Caco-2 (cell line): Measurements from ENCODE around the gene TDP2. TPM values are rescaled to one million over a fixed set of nuclear protein-coding genes. Genes with fewer than 3 reads are reported as not detected.

Experiments
- BruUV-seq: library from RNA; stranded (reverse); fragments of 400-500 nt; replicated peaks from 2 replicates; lab custom pipeline; 2021; lab: Mats Ljungman, UMichigan
- CTCF ChIA-PET: fragments of 300-600 bp; sonication (Branson Sonifier 250); formaldehyde crosslinking; loops from one replicate; lab custom pipeline; 2022; ENCODE audit warnings: antibody characterized with exemption; lab: Charles Lee
- POLR2A ChIA-PET: fragments of 300-600 bp; sonication (Branson Sonifier 250); formaldehyde crosslinking; loops from one replicate; lab custom pipeline; 2022; ENCODE audit warnings: antibody characterized with exemption; lab: Charles Lee
- DNase-seq, 2 experiments: peaks; one replicate each; pipeline versions ENCODE4 v3.0.0 to v3.0.0-alpha.2; 2020 to 2022
- H3K27me3 ChIP-seq: replicated peaks from 2 replicates; pipeline ENCODE4 v1.6.0; 2011; ENCODE audit warnings: low read length; ENCODE audit not compliant: control insufficient read depth, insufficient read depth
- H3K36me3 ChIP-seq: 2 replicates; pipeline ENCODE4 v1.5.1; 2011; ENCODE audit warnings: low read length; ENCODE audit not compliant: control insufficient read depth, insufficient read depth
- H3K4me1 ChIP-seq: fragments of 250-450 bp; sonication (Bioruptor Pico); 2 replicates; pipeline ENCODE4 v1.5.1; 2020; ENCODE audit warnings: mild to moderate bottlenecking
- H3K4me3 ChIP-seq: 2 replicates; pipeline ENCODE4 v1.5.1; 2011; ENCODE audit warnings: low read depth, mild to moderate bottlenecking, control low read depth, low read length
- H3K9me3 ChIP-seq: fragments of 250-450 bp; sonication (Bioruptor Pico); 2 replicates; pipeline ENCODE4 v1.5.1; 2020; ENCODE audit warnings: mild to moderate bottlenecking, moderate library complexity
- H3K27ac Mint-ChIP-seq: one replicate; pipeline ENCODE4 v1.8.0; 2022; ENCODE audit warnings: mixed read lengths; ENCODE audit not compliant: unreplicated experiment
- H3K27me3 Mint-ChIP-seq: one replicate; pipeline ENCODE4 v1.8.0; 2022; ENCODE audit warnings: mixed read lengths; ENCODE audit not compliant: insufficient read depth, unreplicated experiment
- H3K36me3 Mint-ChIP-seq: one replicate; pipeline ENCODE4 v1.8.0; 2022; ENCODE audit warnings: mild to moderate bottlenecking, mixed read lengths; ENCODE audit not compliant: insufficient read depth, unreplicated experiment
- H3K4me1 Mint-ChIP-seq: one replicate; pipeline ENCODE4 v1.8.0; 2022; ENCODE audit warnings: low read depth, mixed read lengths; ENCODE audit not compliant: unreplicated experiment
- H3K4me3 Mint-ChIP-seq: one replicate; pipeline ENCODE4 v1.8.0; 2022; ENCODE audit warnings: mild to moderate bottlenecking, moderate library complexity, mixed read lengths; ENCODE audit not compliant: unreplicated experiment
- H3K9me3 Mint-ChIP-seq: one replicate; pipeline ENCODE4 v1.8.0; 2022; ENCODE audit warnings: mixed read lengths; ENCODE audit not compliant: unreplicated experiment
- CTCF ChIP-seq, 2 experiments: fragments of 200-600 bp in 1 of 2; IDR thresholded peaks; 1 replicate in 1 of 2; 2 replicates in 1 of 2; pipeline versions ENCODE4 v1.5.1 to v1.8.0; 2011 to 2022; ENCODE audit warnings: antibody characterized with exemption in 1 of 2, control low read depth in 1 of 2, inconsistent platforms in 1 of 2, low read depth in 1 of 2, low read length in 1 of 2, mild to moderate bottlenecking in 1 of 2, moderate library complexity in 1 of 2; ENCODE audit not compliant: insufficient read depth in 1 of 2, severe bottlenecking in 1 of 2, unreplicated experiment in 1 of 2
- intact Hi-C: fragments of 100-400 bp; cut with micrococcal nuclease; formaldehyde crosslinking; loops from one replicate; pipeline ENCODE4 v1.10.0; 2022; ENCODE audit not compliant: unreplicated experiment
- total RNA-seq: library from RNA; stranded (reverse); gene quantifications from 2 replicates; pipeline ENCODE4 v1.2.3, GENCODE V29; 2022

TDP2 gene
- total RNA-seq, 1 experiment from 2014 or later, result 46.7 TPM

DNA sequence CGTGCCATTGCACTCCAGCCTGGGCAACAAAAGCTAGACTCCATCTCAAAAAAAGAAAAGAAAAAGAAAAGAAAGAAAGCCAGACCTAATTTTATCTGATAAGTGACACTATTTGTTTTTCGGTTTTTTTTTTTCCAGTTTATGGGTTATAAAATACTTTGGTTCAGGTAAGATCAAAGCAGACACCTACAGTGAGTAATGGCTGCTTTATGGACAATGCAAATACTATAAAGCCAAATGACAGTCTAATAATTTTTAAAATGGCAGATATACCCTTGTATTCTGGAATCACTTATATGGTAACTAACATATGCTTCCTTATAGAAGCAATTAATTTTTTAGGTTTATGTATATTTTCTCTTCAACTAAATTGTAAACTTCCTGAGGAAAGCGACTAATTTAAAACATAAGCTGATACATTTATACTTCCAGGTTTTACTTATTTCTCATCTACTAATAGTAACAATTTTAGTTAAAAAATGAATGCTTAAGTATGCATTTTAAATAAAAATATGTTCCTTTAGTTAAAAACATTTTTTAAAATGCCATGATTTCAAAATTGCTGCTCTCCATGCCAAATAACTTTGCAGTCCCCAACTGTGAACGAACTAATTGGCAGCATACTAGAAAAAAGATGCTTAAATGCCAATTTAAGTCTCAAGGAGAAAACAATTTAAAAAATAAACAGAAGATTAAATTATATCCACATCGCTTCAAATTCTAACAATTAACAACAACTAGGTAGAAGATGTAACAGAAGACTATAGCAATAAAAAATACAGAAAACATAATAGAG is 59.2 kb downstream of the TDP2 start:
- Mint-ChIP-seq H3K27ac (no peak overlapping the region), H3K4me3 (no peak overlapping the region), H3K36me3 (no peaks in the 10 kb centered on the region), H3K9me3 (no peaks in the 10 kb centered on the region), H3K27me3 (no peaks in the 10 kb centered on the region), H3K4me1 (no peaks in the 10 kb centered on the region)
- no peak for DNase-seq
- Histone ChIP-seq H3K4me1 (no peaks in the 10 kb centered on the region), H3K27me3 (no peaks in the 10 kb centered on the region), H3K4me3 (no peak overlapping the region), H3K9me3 (no peaks in the 10 kb centered on the region), H3K36me3 (no peaks in the 10 kb centered on the region)
- ChIA-PET CTCF (no interaction called here), POLR2A (interaction anchor here (0.8 kb wide), 1 partner anchor 44 kb away, joined by 3 read pairs; no protein-coding TSS in a partner anchor)
- TF ChIP-seq CTCF (IDR thresholded peaks at IDR 0.05; ENCODE audit: insufficient read depth in 1 of 2, low read depth in 1 of 2, low read length in 1 of 2, severe bottlenecking in 1 of 2, unreplicated experiment in 1 of 2), result no peak
- BruUV-seq, result no TSS peak
- intact Hi-C loops, result no loop called here

GRCh38 chr6:24606200-24606930 is 60.3 kb downstream of the TDP2 start:
- CTCF ChIA-PET, result no interaction called here
- H3K36me3 Mint-ChIP-seq, result no peaks in the 10 kb centered on the region

More at GRCh38 chr6:24606200-24606930, 60.3 kb downstream of the TDP2 start:
- Mint-ChIP-seq H3K9me3 (no peaks in the 10 kb centered on the region), H3K27ac (no peak overlapping the region), H3K4me3 (no peak overlapping the region), H3K27me3 (no peaks in the 10 kb centered on the region), H3K4me1 (no peaks in the 10 kb centered on the region)
- DNase-seq, result no peak
- no peaks in the 10 kb centered on the region for H3K27me3 ChIP-seq
- no peaks in the 10 kb centered on the region for H3K9me3 ChIP-seq
- H3K36me3 ChIP-seq, result no peaks in the 10 kb centered on the region
- POLR2A ChIA-PET, result interaction anchor here (0.8 kb wide), 1 partner anchor 42 kb away, joined by 3 read pairs; no protein-coding TSS in a partner anchor
- H3K4me1 ChIP-seq, result no peaks in the 10 kb centered on the region
- intact Hi-C loops, result no loop called here
- TF ChIP-seq CTCF (IDR thresholded peaks at IDR 0.05; ENCODE audit: insufficient read depth in 1 of 2, low read depth in 1 of 2, low read length in 1 of 2, severe bottlenecking in 1 of 2, unreplicated experiment in 1 of 2), result no peak
- no peak overlapping the region for H3K4me3 ChIP-seq
- no TSS peak for BruUV-seq
